SIG-M5 treated with dmso at 0.1 percent for 504 hours (cell line): Measurements from ENCODE around the gene AIFM1.
"Not testable (repeated sequence)": the region's sequence is repeated elsewhere in the genome, so short reads cannot be mapped to it uniquely, and the experiment has no call there.

Experiments
- DNase-seq: peaks from one replicate; lab custom pipeline; 2025; ENCODE audit not compliant: unreplicated experiment; lab: John Stamatoyannopoulos, UW

The AIFM1 gene

DNA sequence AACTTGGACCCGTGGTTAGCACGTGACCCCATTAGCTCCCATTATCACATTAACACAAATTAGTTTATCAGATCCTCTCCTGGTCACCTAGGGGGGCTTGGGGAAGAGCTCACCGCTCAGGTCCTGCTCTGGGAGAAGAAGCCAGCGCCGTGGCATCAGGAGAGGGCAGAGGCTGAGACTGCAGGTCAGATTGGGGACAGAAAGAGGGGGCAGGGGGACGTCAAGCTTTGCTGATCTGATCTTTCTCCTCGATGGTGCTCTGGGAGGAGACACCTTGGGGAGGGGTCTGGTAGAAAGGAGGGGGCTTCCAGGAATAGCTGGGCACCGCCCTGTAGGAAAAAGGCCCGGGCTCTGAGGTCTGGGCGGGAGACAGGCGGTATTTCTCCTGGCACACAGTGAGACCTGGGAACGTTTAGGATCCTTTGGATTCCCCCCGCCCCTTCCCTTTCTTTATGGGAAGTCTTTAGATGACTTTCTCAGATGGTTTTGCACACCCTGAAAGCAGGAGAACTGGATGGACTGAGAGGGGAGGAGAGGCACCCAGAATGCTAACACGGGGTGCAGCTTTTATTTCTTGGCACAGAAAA, 46.2 kb downstream of the AIFM1 start:
- DNase-seq = no peak

DNA sequence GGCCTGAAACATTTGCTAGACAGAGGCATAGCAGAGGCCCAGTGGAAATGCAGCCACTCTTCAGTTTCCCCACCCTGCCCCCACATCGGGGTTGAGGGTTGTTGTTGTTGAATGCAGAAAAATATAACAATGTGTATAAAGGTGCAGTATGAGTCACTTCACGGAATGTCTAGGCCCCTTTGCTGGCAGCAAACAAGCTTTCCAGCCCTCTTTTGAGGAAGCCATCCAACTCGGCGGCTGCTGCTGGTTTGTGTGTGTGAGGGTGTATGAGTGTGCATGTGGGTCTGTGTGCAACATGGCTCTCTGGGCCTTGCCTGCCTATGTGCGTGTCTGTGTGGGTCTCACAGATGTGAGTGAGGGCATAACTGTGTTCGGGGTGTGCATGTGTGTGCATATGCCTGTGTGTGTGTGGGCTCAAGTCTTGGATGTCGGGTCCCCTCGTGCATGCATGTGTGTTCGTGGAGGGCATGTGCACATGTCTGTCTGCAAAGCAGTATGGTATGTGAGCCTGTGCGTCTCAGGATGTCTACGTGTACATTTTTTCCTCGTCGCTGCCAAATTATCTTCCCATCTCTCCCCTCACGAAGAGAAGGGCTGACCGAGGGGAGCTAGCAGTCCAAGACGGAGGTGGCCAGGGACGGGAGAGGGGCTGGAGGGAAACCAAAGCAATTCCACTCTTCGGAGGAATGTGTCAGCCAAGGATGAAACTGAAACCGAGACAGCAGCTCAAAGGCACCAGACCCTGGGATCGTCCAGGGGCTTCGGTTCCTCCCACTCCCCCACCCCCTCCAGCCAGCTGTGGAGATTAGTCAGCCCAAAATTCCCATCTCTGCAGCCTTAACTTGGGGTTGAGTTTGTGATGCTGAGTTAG, 47.0 kb downstream of the AIFM1 start:
- no peak for DNase-seq

DNA sequence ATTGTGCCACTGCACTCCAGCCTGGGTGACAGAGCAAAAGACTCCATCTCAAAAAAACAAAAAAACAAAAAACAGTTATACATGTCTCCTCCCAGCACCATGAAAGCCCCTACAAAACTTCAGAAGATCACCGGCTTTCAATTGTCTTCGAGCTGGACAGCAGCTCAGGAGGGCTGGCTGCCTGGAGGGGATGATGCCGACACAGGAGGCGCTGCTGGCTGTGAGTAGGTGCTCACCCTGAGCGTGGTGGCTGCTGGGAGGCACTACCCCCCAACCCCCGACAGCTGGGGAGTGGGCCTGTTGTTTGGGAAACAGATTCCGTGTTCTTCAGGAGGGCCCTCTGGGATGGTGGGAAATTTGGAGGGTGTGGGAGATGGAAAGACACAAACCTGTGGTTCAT, 48.5 kb downstream of the AIFM1 start:
- DNase-seq = no peak

DNA sequence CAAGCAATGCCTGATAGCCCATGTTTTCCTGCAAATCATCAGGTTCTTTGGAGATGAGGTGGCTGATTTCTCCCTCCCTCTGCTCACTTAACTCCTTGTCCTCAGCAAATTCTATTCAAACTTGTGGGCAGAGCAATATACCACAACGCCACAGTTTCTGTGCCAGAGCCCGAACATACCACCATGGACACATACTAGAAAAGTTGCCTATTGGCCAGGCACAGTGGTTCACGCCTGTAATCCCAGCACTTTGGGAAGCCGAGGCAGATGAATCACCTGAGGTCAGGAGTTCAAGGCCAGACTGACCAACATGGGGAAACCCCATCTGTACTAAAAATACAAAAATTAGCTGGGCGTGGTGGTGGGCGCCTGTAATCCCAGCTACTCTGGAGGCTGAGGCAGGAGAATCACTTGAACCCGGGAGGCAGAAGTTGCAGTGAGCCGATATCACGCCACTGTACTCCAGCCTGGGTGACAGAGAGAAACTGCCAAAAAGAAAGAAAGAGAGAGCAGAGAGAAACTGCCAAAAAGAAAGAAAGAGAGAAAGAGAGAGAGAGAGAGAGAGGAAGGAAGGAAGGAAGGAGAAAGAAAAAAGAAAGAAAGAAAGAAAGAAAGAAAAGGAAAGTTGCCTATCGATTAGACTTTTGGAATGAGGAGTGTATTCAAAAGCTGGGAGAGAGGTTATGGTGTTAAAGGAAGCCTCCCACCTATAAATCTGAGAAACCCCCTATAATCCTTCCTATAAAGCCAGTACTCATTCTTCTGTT, 50.3 kb downstream of the AIFM1 start:
- DNase-seq = not testable (repeated sequence)

DNA sequence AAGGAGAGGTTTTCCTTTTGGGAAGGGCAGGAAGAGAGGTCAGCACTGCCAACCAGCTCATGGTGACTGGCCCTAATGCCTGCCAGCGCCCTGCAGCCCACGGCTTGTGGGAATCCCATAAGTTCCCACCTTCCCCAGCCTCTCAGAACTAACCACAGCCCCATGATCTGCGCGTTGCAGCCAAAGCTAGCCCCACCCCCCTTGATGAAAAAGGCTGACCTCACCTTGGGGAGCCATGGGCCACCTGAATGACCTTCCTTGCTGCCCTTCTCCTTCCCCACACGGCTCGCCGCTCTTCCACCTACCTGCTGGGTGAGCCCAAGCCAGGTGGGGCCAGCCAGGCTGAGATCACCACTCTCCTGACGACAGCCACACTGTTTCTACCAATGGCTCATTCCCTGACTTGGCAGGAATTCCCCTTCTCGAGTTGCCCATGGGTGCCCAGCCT, 51.5 kb downstream of the AIFM1 start:
- DNase-seq = no peak

DNA sequence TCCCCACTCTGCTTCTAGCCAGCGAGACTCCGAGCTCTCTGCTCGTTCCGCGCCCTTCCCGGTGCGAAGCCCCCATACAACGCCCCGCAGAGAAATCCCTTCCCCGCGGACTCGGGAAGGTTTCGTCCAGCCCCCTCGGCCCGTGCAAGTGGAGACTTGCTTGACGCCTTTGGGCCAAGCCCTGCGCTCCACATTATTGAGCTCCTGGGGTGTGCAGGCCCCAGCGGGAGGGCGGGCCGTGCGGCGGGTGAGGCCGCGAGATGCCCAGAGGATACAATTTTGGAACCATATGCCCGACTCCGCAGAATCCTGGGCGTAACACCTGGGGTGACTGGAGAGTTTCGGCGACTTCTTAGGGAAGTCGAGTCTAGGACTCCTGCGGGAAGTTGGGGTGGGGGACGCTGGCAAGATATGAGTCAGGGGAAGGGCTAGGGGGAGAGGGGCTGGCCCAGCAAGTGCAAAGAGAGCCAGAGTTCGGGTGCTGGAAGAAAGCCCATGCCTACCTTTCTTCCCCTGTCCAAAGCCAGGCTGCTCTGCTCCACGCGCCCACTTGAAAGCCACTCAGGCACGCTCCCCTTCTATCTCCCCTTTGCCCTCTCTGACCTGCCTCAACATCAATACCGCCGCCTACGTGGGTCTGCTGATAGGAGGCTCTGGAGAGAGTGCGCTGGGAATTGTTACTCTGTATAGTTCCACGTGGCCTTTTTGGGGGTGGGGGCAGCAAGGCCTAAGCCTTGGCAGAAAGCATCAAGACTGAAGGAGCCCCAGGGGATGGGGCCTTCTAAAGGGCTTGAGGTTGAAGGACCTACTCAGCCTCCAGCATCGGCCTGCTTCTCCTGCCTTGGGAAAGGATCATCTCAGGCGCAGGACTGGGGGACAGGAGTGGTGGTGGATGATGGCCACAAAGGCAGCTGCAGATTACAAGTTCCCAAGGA, 54.2 kb downstream of the AIFM1 start:
- no peak for DNase-seq

DNA sequence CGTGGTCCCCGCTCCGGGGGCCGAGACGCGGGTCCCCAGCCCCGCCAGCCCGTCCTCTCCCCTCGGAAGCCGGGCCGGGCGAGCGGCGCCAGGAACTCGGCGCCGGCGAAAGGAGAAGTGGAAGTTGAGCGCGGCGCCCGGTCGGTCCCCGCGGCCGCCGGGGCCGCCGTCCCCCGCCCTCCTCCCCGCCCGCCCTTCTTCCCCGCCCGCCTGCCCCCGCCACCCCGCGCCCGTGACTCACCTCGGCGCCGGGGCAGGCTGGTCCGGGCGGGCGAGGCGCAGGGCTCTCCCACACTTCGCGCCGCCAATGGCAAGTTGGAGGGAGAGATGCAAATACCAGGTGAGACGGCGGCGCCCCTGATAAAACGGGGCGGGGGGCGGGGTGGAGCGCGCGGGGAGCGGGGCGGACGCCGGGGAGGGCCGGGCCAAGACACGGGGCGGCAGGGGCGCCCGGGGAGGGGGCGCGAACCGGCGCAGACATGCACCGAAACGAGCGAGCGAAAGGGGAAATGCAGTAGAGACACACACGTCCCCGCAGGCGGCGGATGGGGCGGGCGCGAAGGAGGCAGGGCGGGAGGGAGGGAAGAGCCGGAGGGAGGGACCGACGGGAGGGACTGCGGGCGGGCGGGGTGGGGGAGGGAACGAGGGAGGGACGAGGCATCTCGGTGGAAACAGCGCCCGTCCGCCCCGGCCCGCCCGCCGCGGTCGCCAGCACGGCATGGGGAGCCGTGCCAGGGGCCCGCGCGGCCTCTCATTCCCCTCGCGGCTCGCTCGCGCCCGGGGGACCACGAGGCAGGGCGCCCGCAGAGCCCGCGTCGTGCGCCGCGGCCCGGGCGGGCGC, 55.0 kb downstream of the AIFM1 start, which contains the start of gene ELF4:
ELF4 (minus strand) TSS at position 119 of the 841 bp plus-strand sequence. CDS start 29,167 bp downstream, outside the sequence.
- DNase-seq = peak; percentile 58

DNA sequence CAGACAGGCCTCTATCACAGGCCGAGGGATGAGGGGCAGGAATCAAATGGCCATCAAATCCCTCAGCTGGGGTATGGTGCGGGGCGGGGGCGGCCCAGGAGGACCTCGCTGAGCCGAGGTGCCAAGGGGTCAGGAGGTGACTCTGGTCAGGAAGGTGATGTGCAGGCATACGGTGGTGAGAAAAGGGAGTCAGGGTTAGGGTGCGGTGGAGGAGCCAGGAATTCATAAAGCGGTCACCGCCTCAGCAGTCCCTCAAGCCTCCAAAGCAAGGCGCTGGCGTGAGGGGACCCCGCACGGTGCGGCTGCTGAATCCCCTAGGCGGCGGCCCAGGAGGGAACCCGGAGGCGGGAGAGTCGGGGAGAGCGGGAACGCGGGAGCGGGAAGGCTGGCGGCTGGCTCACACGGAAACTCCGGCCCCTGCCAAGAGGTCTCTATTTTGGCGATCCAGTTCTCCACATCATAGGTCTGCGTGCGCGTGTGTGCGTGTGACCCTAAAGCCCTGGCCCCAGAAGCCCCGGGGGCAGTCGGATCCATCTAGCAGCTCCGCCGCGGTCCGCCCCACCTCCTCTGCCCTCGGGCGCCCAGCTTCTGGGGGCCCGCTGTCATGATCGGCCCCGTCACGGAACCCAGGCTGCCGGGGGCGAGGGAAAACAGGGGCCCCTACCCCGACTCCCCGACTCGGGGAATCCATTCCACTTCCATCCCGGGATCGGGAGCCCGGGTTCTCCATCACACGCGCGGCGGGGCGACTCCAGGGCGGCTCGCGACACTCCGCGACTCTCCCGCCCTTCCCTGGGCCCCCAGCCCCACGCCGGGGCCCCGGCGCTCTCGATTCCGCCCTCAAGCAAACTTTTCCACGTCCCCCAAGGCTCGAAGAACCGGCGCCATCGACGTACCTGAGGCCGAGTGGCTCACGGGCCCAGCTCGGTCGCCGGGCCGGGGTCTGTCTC, 55.9 kb downstream of the AIFM1 start:
- no peak for DNase-seq

DNA sequence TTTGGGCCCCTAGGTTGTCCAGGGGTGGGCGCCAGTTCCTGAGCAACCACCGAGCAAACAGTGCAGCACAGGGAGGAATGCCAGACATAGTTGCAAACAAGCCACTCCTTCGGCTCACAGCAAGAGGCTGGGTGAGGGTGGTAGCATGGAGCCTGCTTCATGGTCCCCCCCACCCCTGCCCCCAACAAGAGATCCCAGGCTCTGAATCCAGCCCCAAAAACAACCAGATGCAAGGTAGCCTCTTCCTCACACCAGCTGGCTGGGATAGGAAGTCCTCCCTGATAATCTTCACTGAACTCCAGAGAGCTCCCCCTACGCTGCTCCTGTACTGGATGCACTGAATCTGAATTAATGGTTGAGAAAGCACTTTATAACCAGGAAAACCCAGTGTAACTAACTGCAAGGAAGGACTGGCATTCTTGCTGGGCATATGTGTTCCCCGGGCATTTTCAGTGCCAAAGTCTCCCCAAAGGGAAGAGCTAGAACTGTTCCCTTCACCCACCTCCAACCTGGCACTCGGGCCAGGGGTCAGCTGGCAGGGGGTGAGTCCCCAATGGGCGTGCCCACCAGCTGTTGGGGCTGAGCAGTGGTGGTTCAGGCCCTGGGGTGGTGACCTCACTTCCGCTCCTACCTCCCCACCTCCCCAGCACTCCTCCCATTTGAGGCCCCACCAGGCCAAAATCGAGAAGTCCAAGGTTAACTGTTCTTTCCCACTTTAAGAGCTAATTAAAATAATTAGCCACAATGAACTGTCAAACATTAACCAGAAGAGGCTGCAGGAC, 56.8 kb downstream of the AIFM1 start:
- peak; percentile 38 for DNase-seq

DNA sequence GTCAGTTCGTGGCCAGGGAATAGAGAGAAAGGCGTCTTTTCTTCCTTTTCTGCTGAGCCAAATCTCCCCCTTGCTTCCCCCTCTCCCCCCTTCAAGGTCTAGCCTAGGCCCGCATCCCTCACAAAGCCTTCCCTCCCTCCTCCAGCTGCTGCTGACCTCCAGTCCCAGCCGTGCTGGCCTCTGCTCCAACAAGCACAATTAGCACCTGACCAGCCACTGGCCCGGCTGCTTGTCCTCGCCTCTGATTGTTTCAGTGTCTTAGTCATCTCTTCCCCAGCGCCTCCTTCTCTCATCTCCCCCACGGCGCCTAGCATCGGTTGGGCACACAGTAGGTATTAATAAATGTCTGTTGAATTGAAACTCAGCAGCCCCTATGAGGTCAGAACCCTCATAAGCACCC, 59.6 kb downstream of the AIFM1 start:
- no peak for DNase-seq

DNA sequence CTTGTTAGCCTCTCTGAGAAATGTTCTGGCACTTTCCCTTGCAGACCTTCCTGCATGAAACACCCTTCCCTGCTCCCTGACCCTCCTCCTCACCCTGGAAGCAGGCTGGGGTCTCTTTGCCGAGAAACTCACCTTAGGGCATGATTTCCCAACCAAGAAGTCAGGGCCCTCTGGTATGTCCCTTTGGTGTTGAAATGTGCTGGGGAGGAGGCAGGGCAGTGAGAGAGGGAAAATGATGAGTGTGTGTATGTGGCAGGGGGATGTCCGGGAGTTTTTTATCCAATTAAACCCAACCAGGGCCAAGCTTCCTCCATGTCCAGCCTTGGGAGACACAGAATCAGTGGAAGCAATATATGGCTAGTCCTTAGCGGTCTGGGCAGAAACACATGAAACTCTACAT, 60.4 kb downstream of the AIFM1 start:
- no peak for DNase-seq

DNA sequence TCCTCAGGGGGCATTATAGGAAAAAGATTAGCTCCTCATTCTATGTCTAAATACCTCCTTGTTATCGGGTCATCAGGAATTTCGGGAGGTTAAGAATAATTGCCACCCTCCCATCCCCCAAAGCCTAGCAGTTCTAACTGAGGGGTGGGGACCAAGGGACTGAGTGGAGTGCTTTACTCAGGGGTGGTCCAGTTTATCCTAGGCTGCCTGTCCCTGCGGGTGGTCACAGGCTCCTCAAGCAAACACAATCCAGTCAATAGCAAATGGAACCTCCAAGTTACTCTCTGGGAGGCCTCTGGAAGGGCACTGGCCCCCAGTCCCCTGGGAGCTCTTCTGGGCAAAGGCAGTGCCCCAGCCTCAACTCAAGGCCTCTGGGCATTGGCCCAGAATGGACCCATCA, 62.0 kb downstream of the AIFM1 start:
- no peak for DNase-seq

DNA sequence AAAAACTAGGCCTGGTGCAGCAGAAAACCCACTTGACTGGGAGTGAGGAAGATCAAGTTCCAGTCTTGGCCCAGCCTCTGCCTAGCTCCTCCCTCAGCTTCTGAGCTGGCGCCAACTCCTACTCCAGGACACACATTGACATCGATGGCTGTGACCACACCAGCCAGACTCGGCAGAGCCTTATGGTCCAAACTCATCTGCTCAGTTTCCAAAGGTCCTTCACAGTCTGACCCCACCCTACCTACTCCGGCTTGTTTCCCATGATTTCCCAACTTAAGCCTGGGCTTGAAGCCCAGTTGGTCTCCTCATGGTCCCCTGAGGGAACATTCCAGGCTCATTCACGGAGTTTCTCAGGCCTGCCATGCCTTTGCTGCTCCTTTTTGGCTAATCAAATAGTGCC, 65.5 kb downstream of the AIFM1 start:
- no peak for DNase-seq

DNA sequence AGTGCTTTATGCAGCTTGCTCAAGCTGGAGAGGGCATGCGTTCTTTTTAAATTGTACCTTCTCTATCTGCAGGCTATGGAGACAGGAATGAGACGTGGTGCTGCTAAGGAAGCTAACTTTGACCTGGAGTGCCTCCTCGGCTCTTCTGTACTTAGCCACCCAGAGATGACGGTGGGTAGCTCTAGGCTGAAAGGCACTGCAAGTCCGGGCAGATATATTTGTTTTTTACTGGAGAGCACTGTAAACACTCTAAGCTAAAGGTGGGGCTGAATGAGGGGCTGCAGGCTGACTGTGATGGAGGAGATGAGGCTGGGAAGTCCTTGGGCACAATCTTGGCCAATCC, 67.5 kb downstream of the AIFM1 start:
- no peak for DNase-seq

DNA sequence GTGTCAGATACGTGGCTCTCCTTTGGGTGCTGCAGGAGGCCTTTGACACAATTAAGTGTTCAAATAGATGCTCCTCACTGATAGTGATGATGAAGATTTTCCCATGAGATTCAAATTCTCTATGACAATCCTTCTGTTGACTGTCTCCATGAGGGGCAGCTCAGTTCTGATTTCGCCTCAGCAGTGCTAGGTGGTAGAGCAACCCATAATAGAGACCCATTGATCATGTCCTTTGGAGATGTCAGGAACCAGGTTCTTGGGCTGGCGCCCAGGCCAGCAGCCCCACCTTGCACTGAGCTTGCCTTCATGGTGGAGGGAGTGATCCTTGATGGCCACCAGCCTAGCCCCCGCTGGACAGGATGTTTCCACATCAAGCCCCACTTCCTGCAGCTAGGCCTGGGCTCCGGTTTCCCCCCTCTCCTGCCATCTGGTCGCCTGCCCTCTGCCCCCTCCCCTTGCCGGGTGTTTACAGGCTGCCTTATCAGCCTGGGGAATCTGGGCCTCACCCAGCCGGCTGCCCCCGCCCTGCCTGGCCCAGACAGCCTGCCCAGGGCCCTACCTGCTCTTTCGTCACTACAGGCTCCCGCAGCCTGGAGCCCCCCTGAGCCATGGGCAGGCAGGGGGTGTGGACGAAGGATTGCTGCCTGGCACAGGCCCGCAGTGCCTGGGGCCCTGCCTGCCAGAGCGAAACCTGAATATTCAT, 68.0 kb downstream of the AIFM1 start:
- DNase-seq = no peak

DNA sequence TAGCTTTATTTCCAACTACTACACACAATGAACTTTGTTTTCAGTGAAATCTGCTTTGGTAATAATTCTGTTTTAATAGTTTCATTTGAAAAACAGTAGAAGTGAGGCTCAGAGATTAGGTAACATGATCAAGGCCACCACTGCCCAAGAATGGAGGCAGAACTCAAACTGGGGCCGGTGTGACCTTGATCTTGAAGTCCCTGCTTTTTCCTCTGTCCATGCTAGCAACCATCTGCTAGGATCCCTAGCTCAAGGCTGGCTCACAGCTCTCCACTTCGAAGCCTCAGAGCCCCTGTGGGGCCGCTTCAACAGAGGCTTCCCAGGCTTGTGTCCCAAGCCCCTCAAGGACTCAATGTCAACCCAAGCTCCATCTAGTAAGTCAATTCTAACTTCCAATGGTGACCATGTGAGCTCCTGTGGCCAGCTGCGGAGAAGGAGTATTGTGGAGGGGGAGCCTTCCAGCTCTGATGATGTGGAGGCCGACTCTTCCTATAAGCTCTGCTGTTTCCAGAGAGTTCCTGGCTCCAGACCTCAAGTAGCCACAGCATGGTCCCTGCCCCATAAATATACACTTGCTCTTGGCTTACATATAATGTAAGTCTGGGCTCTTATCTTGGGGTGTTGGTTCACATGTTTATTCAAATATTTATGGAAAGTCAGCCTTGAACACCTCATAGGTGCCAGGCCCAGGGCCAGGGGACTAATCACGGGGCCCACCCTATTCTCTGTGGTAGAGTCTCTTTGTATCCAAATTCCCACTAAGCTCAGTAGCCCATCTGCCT, 70.2 kb downstream of the AIFM1 start:
- DNase-seq = no peak

DNA sequence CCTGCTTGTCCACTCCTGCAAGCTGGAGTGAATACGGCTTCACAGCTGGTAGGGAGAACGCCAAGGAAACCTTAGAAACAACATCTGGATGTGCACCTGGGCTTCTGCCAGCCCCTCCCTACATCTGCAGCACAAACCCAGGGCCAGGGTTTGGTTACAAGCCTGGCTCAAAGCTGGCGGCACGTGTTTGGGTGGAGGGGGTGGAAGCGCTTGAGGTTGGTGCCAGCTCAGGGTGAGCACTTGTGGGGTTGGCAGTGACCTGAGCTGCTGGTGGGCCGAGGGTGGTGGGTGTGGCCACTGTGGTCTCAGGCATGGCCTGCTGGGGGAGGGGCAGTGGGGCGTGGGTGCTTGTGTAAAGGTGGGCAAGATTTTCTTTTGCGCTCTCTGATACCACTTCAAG, 70.9 kb downstream of the AIFM1 start:
- DNase-seq = no peak
